ENCODE data around the gene CSGALNACT2. TPM values are rescaled to one million over a fixed set of nuclear protein-coding genes. Genes with fewer than 3 reads are reported as not detected.

Gene CSGALNACT2
- total and polyA plus RNA-seq, 2 donors from 2014 or later, result 4.8 to 20.0 TPM

DNA sequence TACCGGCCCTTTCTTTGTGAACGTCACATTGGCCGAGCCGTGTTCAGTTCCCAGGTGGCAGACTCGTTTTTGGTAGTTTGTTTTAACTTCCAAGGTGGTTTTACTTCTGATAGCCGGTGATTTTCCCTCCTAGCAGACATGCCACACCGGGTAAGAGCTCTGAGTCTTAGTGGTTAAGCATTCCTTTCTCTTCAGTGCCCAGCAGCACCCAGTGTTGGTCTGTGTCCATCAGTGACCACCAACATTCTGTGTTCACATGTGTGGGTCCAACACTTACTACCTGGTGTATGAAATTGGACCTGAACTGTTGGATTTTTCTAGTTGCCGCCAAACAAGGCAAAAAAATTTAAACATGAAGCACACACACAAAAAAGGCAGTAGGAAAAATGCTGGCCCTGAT is 9.9 kb upstream of the CSGALNACT2 start:
- DNase-seq (no peak), FAIRE-seq (no peak)
- no peak overlapping the region for H3K9ac ChIP-seq (ENCODE audit: low read length in 3 of 3)
- TF ChIP-seq, protein P1, sequence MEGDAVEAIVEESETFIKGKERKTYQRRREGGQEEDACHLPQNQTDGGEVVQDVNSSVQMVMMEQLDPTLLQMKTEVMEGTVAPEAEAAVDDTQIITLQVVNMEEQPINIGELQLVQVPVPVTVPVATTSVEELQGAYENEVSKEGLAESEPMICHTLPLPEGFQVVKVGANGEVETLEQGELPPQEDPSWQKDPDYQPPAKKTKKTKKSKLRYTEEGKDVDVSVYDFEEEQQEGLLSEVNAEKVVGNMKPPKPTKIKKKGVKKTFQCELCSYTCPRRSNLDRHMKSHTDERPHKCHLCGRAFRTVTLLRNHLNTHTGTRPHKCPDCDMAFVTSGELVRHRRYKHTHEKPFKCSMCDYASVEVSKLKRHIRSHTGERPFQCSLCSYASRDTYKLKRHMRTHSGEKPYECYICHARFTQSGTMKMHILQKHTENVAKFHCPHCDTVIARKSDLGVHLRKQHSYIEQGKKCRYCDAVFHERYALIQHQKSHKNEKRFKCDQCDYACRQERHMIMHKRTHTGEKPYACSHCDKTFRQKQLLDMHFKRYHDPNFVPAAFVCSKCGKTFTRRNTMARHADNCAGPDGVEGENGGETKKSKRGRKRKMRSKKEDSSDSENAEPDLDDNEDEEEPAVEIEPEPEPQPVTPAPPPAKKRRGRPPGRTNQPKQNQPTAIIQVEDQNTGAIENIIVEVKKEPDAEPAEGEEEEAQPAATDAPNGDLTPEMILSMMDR (IDR thresholded peaks at IDR 0.05; ENCODE audit: borderline replicate concordance, extremely low read depth, insufficient read depth), result no peak
- H3K4me1 ChIP-seq (ENCODE audit: control insufficient read depth in 2 of 3, insufficient read depth in 2 of 3, low read depth in 1 of 3, low read length in 3 of 3), result no peaks in the 10 kb centered on the region
- H3K36me3 ChIP-seq (ENCODE audit: control insufficient read depth in 2 of 3, insufficient read depth in 3 of 3, low read length in 3 of 3), result no peaks in the 10 kb centered on the region
- H3K4me3 ChIP-seq (ENCODE audit: low read length in 3 of 3), result no peak overlapping the region
- no peak overlapping the region for H3K27ac ChIP-seq (ENCODE audit: low read depth in 2 of 2, low read length in 2 of 2)
- intact Hi-C loops (cut with DNase I), result no loop called here
- H3K9me3 ChIP-seq (ENCODE audit: control insufficient read depth in 2 of 3, insufficient read depth in 1 of 3, low read length in 3 of 3), result no peaks in the 10 kb centered on the region
- no peaks in the 10 kb centered on the region for H3K27me3 ChIP-seq (ENCODE audit: control insufficient read depth, insufficient read depth, low read length)

DNA sequence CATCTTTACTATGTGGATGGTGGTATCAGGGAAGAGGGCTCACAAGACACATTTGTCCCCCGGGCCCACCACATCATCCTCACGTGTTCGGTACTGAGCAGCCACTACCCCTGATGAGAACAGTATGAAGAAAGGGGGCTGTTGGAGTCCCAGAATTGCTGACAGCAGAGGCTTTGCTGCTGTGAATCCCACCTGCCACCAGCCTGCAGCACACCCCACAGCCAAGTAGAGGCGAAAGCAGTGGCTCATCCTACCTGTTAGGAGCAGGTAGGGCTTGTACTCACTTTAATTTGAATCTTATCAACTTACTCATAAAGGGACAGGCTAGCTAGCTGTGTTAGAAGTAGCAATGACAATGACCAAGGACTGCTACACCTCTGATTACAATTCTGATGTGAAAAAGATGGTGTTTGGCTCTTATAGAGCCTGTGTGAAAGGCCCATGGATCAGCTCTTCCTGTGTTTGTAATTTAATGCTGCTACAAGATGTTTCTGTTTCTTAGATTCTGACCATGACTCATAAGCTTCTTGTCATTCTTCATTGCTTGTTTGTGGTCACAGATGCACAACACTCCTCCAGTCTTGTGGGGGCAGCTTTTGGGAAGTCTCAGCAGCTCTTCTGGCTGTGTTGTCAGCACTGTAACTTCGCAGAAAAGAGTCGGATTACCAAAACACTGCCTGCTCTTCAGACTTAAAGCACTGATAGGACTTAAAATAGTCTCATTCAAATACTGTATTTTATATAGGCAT is 9.1 kb upstream of the CSGALNACT2 start:
- no peaks in the 10 kb centered on the region for H3K9me3 ChIP-seq (ENCODE audit: control insufficient read depth in 2 of 3, insufficient read depth in 1 of 3, low read length in 3 of 3)
- no peak overlapping the region for H3K9ac ChIP-seq (ENCODE audit: low read length in 3 of 3)
- no peak overlapping the region for H3K27ac ChIP-seq (ENCODE audit: low read depth in 2 of 2, low read length in 2 of 2)
- no peaks in the 10 kb centered on the region for H3K27me3 ChIP-seq (ENCODE audit: control insufficient read depth, insufficient read depth, low read length)
- no peaks in the 10 kb centered on the region for H3K36me3 ChIP-seq (ENCODE audit: control insufficient read depth in 2 of 3, insufficient read depth in 3 of 3, low read length in 3 of 3)
- DNase-seq, result peak in 3 of 5 donors; percentile 20 to 60 (median 48)
- intact Hi-C loops (cut with DNase I), result no loop called here
- no peak for FAIRE-seq
- no peaks in the 10 kb centered on the region for H3K4me1 ChIP-seq (ENCODE audit: control insufficient read depth in 2 of 3, insufficient read depth in 2 of 3, low read depth in 1 of 3, low read length in 3 of 3)
- TF ChIP-seq, protein P1 (IDR thresholded peaks at IDR 0.05; ENCODE audit: borderline replicate concordance, extremely low read depth, insufficient read depth), result no peak
- no peak overlapping the region for H3K4me3 ChIP-seq (ENCODE audit: low read length in 3 of 3)

DNA sequence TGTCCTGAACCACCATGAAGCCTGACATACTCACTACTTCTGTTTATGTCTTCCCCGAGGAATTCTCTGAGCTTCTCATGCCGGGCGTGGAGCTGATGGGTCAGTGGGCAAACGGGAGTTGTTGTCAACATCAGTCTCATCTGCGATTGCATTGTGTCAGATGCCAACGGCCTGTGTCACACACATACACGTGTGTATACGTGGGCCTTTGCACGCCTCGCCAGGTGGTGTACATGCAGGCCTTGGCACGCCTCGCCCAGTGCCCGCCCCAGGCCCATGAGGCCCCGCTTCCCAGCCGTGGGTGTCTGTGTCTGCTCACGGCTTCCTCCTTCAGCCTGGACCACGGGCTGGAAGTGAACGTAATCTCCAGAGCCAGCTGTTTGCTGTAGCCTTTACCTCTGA is 7.5 kb upstream of the CSGALNACT2 start:
- Histone ChIP-seq H3K4me1 (ENCODE audit: control insufficient read depth in 2 of 3, insufficient read depth in 2 of 3, low read depth in 1 of 3, low read length in 3 of 3) (no peaks in the 10 kb centered on the region), H3K27ac (ENCODE audit: low read depth in 2 of 2, low read length in 2 of 2) (no peak overlapping the region), H3K4me3 (ENCODE audit: low read length in 3 of 3) (no peak overlapping the region), H3K36me3 (ENCODE audit: control insufficient read depth in 2 of 3, insufficient read depth in 3 of 3, low read length in 3 of 3) (no peaks in the 10 kb centered on the region), H3K27me3 (ENCODE audit: control insufficient read depth, insufficient read depth, low read length) (no peaks in the 10 kb centered on the region), H3K9ac (ENCODE audit: low read length in 3 of 3) (no peak overlapping the region), H3K9me3 (ENCODE audit: control insufficient read depth in 2 of 3, insufficient read depth in 1 of 3, low read length in 3 of 3) (no peaks in the 10 kb centered on the region)
- intact Hi-C loops (cut with DNase I), result no loop called here
- TF ChIP-seq, protein P1 (IDR thresholded peaks at IDR 0.05; ENCODE audit: borderline replicate concordance, extremely low read depth, insufficient read depth), result no peak
- FAIRE-seq (no peak), DNase-seq (peak in 2 of 5 donors; percentile 34 to 66)

Data from kidney (tissue), 14 donors.